ENCODE results near the gene RETREG1.

DNA sequence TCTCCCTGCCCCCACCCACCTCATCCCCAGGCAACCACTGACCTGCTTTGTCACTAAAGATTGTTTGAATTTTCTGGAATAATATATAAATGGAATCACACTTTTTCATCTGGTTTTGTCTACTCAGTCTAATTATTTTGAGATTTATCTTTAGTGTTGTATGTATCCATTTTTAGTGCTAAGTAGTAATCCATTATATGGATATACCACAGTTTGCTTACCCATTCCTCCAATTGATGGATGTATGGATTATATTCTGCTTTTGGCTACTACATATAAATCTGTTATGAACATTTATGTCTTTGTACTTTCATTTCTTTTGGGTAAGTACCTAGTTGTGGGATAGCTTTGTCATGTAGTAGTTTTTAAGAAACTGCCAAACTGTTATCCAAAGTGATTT lies 136.7 kb downstream of the RETREG1 start:
- TF ChIP-seq, protein P1, sequence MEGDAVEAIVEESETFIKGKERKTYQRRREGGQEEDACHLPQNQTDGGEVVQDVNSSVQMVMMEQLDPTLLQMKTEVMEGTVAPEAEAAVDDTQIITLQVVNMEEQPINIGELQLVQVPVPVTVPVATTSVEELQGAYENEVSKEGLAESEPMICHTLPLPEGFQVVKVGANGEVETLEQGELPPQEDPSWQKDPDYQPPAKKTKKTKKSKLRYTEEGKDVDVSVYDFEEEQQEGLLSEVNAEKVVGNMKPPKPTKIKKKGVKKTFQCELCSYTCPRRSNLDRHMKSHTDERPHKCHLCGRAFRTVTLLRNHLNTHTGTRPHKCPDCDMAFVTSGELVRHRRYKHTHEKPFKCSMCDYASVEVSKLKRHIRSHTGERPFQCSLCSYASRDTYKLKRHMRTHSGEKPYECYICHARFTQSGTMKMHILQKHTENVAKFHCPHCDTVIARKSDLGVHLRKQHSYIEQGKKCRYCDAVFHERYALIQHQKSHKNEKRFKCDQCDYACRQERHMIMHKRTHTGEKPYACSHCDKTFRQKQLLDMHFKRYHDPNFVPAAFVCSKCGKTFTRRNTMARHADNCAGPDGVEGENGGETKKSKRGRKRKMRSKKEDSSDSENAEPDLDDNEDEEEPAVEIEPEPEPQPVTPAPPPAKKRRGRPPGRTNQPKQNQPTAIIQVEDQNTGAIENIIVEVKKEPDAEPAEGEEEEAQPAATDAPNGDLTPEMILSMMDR (IDR thresholded peaks at IDR 0.05), result no peak
- no peak for TF ChIP-seq POLR2A (IDR thresholded peaks at IDR 0.05)

Data from Peyer's patch (tissue), 4 donors.